ACC112 (cell line): ENCODE data around the gene ALDH1A1.

Experiments used
- H2AFZ ChIP-seq: fragments of 200-600 bp; sonication (generic); one replicate; pipeline ENCODE4 v1.6.0; 2017; ENCODE audit warnings: antibody characterized with exemption, low read length; ENCODE audit not compliant: unreplicated experiment
- H3K27ac ChIP-seq: fragments of 200-600 bp; sonication (generic); 2 replicates; pipeline ENCODE4 v1.5.1; 2014; ENCODE audit warnings: low read depth, mild to moderate bottlenecking, antibody characterized with exemption, low read length, moderate library complexity
- H3K27me3 ChIP-seq: fragments of 200-600 bp; sonication (generic); 2 replicates; pipeline ENCODE4 v1.6.1; 2014; ENCODE audit warnings: mild to moderate bottlenecking, antibody characterized with exemption, low read length, moderate library complexity, mixed read lengths; ENCODE audit not compliant: insufficient read depth
- H3K36me3 ChIP-seq: fragments of 200-600 bp; sonication (generic); 2 replicates; pipeline ENCODE4 v1.6.1; 2016; ENCODE audit warnings: mild to moderate bottlenecking, antibody characterized with exemption, low read length, moderate library complexity, mixed read lengths; ENCODE audit not compliant: insufficient read depth
- H3K4me1 ChIP-seq: fragments of 200-600 bp; sonication (generic); one replicate; pipeline ENCODE4 v1.6.1; 2016; ENCODE audit warnings: low read length, mixed read lengths; ENCODE audit not compliant: insufficient read depth, unreplicated experiment, control insufficient read depth
- H3K4me3 ChIP-seq: fragments of 200-600 bp; sonication (generic); 2 replicates; pipeline ENCODE4 v1.5.1; 2014; ENCODE audit warnings: mild to moderate bottlenecking, low read depth, low read length
- H3K79me2 ChIP-seq: fragments of 200-600 bp; sonication (generic); one replicate; pipeline ENCODE4 v1.6.0; 2016; ENCODE audit warnings: low read length; ENCODE audit not compliant: control insufficient read depth, unreplicated experiment, insufficient read depth

Gene ALDH1A1

GRCh38 chr9:72929542-72929941, 23.3 kb downstream of the ALDH1A1 start:
- H3K27ac ChIP-seq, result no peak overlapping the region
- H3K79me2 ChIP-seq, result no peaks in the 10 kb centered on the region
- H3K4me1 ChIP-seq, result peaks cover 10% of the 10 kb centered on the region
- H2AFZ ChIP-seq, result no peak overlapping the region
- no peaks in the 10 kb centered on the region for H3K27me3 ChIP-seq
- H3K36me3 ChIP-seq, result no peaks in the 10 kb centered on the region
- H3K4me3 ChIP-seq, result no peak overlapping the region

GRCh38 chr9:72928042-72928507, 24.8 kb downstream of the ALDH1A1 start:
- H3K27me3 ChIP-seq, result no peaks in the 10 kb centered on the region
- H3K4me1 ChIP-seq, result peaks cover 10% of the 10 kb centered on the region
- no peaks in the 10 kb centered on the region for H3K36me3 ChIP-seq
- no peak overlapping the region for H3K4me3 ChIP-seq
- no peaks in the 10 kb centered on the region for H3K79me2 ChIP-seq
- H2AFZ ChIP-seq, result no peak overlapping the region
- H3K27ac ChIP-seq, result no peak overlapping the region

GRCh38 chr9:72926506-72926905, 26.3 kb downstream of the ALDH1A1 start:
- Histone ChIP-seq H3K36me3 (no peaks in the 10 kb centered on the region), H3K4me1 (peaks cover 10% of the 10 kb centered on the region)

DNA sequence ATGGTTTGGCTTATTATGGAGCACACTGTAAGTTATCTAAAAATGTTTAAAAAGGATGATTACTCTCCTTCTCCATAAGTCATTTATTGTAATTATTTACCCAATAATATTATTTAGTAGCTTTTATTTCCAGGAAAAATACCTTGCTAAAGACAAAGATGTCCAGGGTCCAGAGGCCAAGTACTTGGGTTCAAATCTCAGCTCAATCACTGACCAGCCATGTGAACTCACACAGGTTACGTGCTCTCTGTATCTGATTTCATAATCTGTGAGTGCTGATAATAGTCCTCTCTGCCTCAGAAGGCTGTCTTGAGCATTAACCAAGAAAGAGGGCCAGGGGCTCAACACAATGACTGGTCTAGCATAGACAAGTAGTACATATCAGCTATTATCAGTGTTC, 27.0 kb downstream of the ALDH1A1 start:
- no peak overlapping the region for H2AFZ ChIP-seq
- no peak overlapping the region for H3K4me3 ChIP-seq
- H3K79me2 ChIP-seq, result no peaks in the 10 kb centered on the region
- H3K4me1 ChIP-seq, result peaks cover 10% of the 10 kb centered on the region
- H3K36me3 ChIP-seq, result no peaks in the 10 kb centered on the region
- H3K27me3 ChIP-seq, result no peaks in the 10 kb centered on the region
- no peak overlapping the region for H3K27ac ChIP-seq

More at GRCh38 chr9:72926506-72926905, 26.3 kb downstream of the ALDH1A1 start:
- H3K27ac ChIP-seq, result no peak overlapping the region
- H2AFZ ChIP-seq, result no peak overlapping the region
- H3K27me3 ChIP-seq, result no peaks in the 10 kb centered on the region
- no peaks in the 10 kb centered on the region for H3K79me2 ChIP-seq
- H3K4me3 ChIP-seq, result no peak overlapping the region

DNA sequence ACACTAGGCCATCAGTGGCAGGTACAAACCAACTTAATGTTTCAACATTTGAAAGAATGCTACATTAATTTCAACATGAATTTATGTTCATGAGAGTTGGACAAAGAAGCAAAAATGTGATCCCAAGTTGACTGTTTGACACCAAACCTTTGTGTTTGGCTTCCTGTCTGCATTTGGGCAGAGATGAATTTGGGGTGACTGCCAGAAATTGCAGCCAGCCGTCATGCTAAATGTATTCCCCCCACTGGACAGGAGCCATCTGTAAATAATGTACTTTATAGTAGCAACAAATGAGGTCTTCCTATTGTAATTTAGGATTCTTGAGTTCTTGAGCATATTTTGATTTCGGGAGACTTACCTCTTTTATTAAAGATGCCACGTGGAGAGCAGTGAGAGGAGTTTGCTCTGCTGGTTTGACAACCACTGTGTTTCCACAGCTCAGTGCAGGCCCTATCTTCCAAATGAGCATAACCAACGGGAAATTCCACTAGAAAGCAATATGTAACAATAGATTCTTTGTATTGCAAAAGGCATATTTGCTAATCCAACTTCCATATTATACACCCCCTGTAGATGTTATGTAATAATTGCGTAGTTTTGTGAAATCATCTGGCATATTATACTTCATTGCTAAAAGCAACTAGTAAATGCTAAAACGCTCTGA, 27.6 kb downstream of the ALDH1A1 start:
- peak overlapping the region; percentile 2 for H2AFZ ChIP-seq
- no peaks in the 10 kb centered on the region for H3K27me3 ChIP-seq
- H3K27ac ChIP-seq, result peak overlapping the region; percentile 1; the same call in 1 of the 2 replicates
- no peaks in the 10 kb centered on the region for H3K79me2 ChIP-seq
- H3K4me1 ChIP-seq, result peaks cover 10% of the 10 kb centered on the region
- no peaks in the 10 kb centered on the region for H3K36me3 ChIP-seq
- no peak overlapping the region for H3K4me3 ChIP-seq

GRCh38 chr9:72924154-72924790, 28.6 kb downstream of the ALDH1A1 start:
- H3K27ac ChIP-seq, result no peak overlapping the region
- H3K36me3 ChIP-seq, result no peaks in the 10 kb centered on the region
- no peak overlapping the region for H3K4me3 ChIP-seq
- no peak overlapping the region for H2AFZ ChIP-seq
- no peaks in the 10 kb centered on the region for H3K79me2 ChIP-seq
- no peaks in the 10 kb centered on the region for H3K27me3 ChIP-seq
- peaks cover 10% of the 10 kb centered on the region for H3K4me1 ChIP-seq

DNA sequence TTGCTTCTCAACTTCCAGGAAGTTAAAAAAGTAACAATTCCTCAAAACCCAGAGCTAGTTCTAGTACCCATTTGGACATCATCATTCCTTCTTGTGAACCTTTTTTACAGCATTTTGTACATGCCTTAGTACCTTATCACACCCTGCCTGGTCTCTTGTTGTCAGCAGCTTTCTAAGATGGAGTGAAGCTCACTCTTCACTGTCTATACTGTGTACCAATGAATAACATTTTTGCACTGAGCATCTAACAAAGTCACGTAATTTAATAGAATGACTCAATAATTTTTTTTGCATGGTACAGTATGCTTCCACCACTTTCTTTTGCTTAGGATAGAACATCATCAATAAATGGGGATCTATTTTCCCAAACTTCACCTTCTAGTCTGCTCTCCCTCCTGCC, 29.8 kb downstream of the ALDH1A1 start:
- Histone ChIP-seq H2AFZ (no peak overlapping the region), H3K4me1 (peaks cover 10% of the 10 kb centered on the region), H3K36me3 (no peaks in the 10 kb centered on the region)

GRCh38 chr9:72921888-72922654, 30.8 kb downstream of the ALDH1A1 start:
- H3K27me3 ChIP-seq, result no peaks in the 10 kb centered on the region
- peaks cover 10% of the 10 kb centered on the region for H3K4me1 ChIP-seq
- no peaks in the 10 kb centered on the region for H3K79me2 ChIP-seq
- no peaks in the 10 kb centered on the region for H3K36me3 ChIP-seq
- H3K27ac ChIP-seq, result no peak overlapping the region
- no peak overlapping the region for H2AFZ ChIP-seq
- H3K4me3 ChIP-seq, result no peak overlapping the region

More for the DNA sequence above, 29.8 kb downstream of the ALDH1A1 start:
- no peaks in the 10 kb centered on the region for H3K79me2 ChIP-seq
- no peak overlapping the region for H3K27ac ChIP-seq
- H3K27me3 ChIP-seq, result no peaks in the 10 kb centered on the region
- H3K4me3 ChIP-seq, result no peak overlapping the region

DNA sequence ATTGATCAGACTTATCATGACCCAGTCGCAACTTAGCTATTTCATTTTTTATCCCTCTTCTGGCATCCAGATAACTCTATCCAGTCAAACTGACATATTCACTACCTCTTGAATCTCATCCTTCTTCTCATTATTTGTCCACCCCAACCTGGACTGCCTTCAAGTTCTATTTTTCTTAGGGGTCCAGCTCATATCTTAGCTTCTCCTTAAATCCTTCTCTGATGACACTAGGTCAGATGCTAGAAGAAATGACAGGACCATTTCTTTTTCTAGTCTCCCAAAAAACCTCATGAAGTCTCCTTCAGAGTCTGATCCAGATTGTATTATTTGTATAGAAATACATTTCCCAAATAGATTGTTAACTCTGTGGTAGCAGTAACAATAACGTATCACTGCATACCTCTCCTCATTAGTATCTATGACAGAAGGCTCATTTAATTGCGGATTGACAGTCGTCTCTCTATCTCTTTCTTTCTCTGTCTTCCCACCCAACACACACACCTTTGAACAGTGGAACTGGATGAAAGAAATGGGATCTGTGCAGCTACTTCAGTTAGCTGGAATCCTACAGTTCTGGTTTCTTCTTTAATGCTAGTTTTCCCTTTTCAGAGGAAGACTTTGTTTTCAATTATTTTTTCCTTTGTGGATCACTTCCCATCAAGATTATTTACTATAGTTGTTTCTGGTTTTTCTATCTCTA, 33.5 kb downstream of the ALDH1A1 start:
- Histone ChIP-seq H3K79me2 (no peaks in the 10 kb centered on the region), H3K4me1 (no peaks in the 10 kb centered on the region), H3K36me3 (no peaks in the 10 kb centered on the region), H3K27me3 (no peaks in the 10 kb centered on the region), H2AFZ (no peak overlapping the region), H3K4me3 (no peak overlapping the region), H3K27ac (no peak overlapping the region)

GRCh38 chr9:72917892-72918509, 34.9 kb downstream of the ALDH1A1 start:
- Histone ChIP-seq H2AFZ (no peak overlapping the region), H3K79me2 (no peaks in the 10 kb centered on the region), H3K27ac (no peak overlapping the region), H3K27me3 (no peaks in the 10 kb centered on the region), H3K4me1 (no peaks in the 10 kb centered on the region), H3K36me3 (no peaks in the 10 kb centered on the region), H3K4me3 (no peak overlapping the region)
